PC-9 (cell line): Measurements from ENCODE around the gene HIKESHI. TPM values are rescaled to one million over a fixed set of nuclear protein-coding genes. Genes with fewer than 3 reads are reported as not detected.

Source experiments
- BruUV-seq: library from RNA; stranded (reverse); fragments of 400-500 nt; replicated peaks from 2 replicates; lab custom pipeline; 2021; lab: Mats Ljungman, UMichigan
- CTCF ChIA-PET: fragments of 300-600 bp; sonication (Branson Sonifier 250); formaldehyde crosslinking; loops from one replicate; lab custom pipeline; 2022; ENCODE audit warnings: antibody characterized with exemption; lab: Charles Lee
- POLR2A ChIA-PET: fragments of 300-600 bp; sonication (Branson Sonifier 250); formaldehyde crosslinking; loops from one replicate; lab custom pipeline; 2022; ENCODE audit warnings: antibody characterized with exemption; ENCODE audit not compliant: unreplicated experiment; lab: Charles Lee
- DNase-seq, 2 experiments: peaks; one replicate each; pipeline versions ENCODE4 v3.0.0 to v3.0.0-alpha.2; 2015 to 2022; ENCODE audit warnings: mixed read lengths in 1 of 2
- H2AFZ ChIP-seq: fragments of 200-600 bp; sonication (generic); 2 replicates; pipeline ENCODE4 v1.8.1; 2017; ENCODE audit warnings: antibody characterized with exemption
- H3F3A ChIP-seq: fragments of 200-600 bp; sonication (generic); 2 replicates; pipeline ENCODE4 v1.8.1; 2017; ENCODE audit warnings: antibody characterized with exemption, mild to moderate bottlenecking, low read depth; ENCODE audit not compliant: insufficient read depth
- H3K27ac ChIP-seq: fragments of 200-600 bp; sonication (generic); 2 replicates; pipeline ENCODE4 v1.6.1; 2016; ENCODE audit warnings: mixed run types
- H3K27me3 ChIP-seq: fragments of 200-600 bp; sonication (generic); 2 replicates; pipeline ENCODE4 v1.6.1; 2016; ENCODE audit warnings: low read depth, mixed run types; ENCODE audit not compliant: insufficient read depth
- H3K36me3 ChIP-seq: fragments of 200-600 bp; sonication (generic); 2 replicates; pipeline ENCODE4 v1.6.1; 2016; ENCODE audit warnings: low read depth, mixed run types
- H3K4me1 ChIP-seq: fragments of 200-600 bp; sonication (generic); replicated peaks from 2 replicates; pipeline ENCODE4 v1.6.1; 2016; ENCODE audit warnings: mixed run types; ENCODE audit not compliant: insufficient read depth
- H3K4me2 ChIP-seq: fragments of 200-600 bp; sonication (generic); 2 replicates; pipeline ENCODE4 v1.6.1; 2017; ENCODE audit warnings: mixed run types
- H3K4me3 ChIP-seq: fragments of 200-600 bp; sonication (generic); 2 replicates; pipeline ENCODE4 v1.6.1; 2016; ENCODE audit warnings: mixed run types
- H3K79me2 ChIP-seq: fragments of 200-600 bp; sonication (generic); 2 replicates; pipeline ENCODE4 v1.6.1; 2017; ENCODE audit warnings: low read depth, mixed run types
- H3K9me2 ChIP-seq: fragments of 200-600 bp; sonication (generic); 2 replicates; pipeline ENCODE4 v1.8.1; 2017; ENCODE audit warnings: mild to moderate bottlenecking; ENCODE audit not compliant: insufficient read depth
- H3K9me3 ChIP-seq: fragments of 200-600 bp; sonication (generic); 2 replicates; pipeline ENCODE4 v1.8.1; 2016; ENCODE audit warnings: low read depth; ENCODE audit not compliant: insufficient read depth
- H4K20me1 ChIP-seq: fragments of 200-600 bp; sonication (generic); 2 replicates; pipeline ENCODE4 v1.8.1; 2017; ENCODE audit not compliant: insufficient read depth
- CTCF ChIP-seq: fragments of 200-600 bp; sonication (generic); conservative IDR thresholded peaks from 2 replicates; pipeline ENCODE4 v1.6.1; 2017; ENCODE audit warnings: mixed run types, antibody characterized with exemption, mild to moderate bottlenecking, moderate library complexity
- EZH2 ChIP-seq: fragments of 200-600 bp; sonication (generic); IDR thresholded peaks from 2 replicates; pipeline ENCODE4 v1.8.0; 2017; ENCODE audit warnings: antibody characterized with exemption, low read depth
- intact Hi-C: fragments of 100-400 bp; cut with micrococcal nuclease; formaldehyde crosslinking; loops from one replicate; pipeline ENCODE4 v1.10.0; 2022; ENCODE audit not compliant: unreplicated experiment
- total RNA-seq: library from RNA; stranded (reverse); gene quantifications from 2 replicates; pipeline ENCODE4 v1.2.3, GENCODE V29; 2021

The HIKESHI gene
- total RNA-seq, 1 experiment from 2014 or later = 42.0 TPM

DNA sequence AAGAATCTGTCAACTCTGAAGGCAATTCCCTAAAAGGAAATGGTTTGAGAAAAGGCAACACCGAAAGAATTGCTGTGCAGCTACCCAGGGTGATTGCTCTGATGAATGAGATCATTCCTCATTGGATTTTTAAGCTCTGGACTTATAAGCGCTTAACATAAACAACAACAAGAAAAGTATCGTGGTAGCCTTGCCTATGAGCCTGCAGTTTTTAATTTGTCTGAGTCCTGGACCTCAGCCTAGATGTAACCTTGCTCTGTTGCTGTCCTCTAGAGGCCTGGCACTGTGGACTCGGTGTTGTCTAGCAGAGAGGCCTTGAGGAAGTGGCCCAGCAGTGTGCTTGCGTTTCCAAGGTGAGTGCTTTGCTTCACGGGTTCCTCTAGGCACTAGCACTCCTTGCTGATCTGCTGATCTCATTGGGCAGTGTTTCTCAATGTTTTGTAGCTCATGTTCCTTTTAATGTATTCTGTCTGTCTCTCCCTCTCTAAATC lies 93.1 kb downstream of the HIKESHI start:
- no peaks in the 10 kb centered on the region for H3K4me1 ChIP-seq
- TF ChIP-seq CTCF (no peak), EZH2 (no peak)
- no peak overlapping the region for H3K4me3 ChIP-seq
- no peak overlapping the region for H2AFZ ChIP-seq
- no peaks in the 10 kb centered on the region for H3F3A ChIP-seq
- no peaks in the 10 kb centered on the region; the same call in 1 of the 2 replicates for H4K20me1 ChIP-seq
- DNase-seq = no peak
- H3K79me2 ChIP-seq = no peaks in the 10 kb centered on the region
- intact Hi-C loops = no loop called here
- H3K27me3 ChIP-seq = no peaks in the 10 kb centered on the region
- no peaks in the 10 kb centered on the region for H3K9me3 ChIP-seq
- CTCF ChIA-PET = interaction anchor here (0.6 kb wide), 1 partner anchor 472 kb away, joined by 5 read pairs; no protein-coding TSS in a partner anchor
- no peaks in the 10 kb centered on the region for H3K36me3 ChIP-seq
- no peak overlapping the region for H3K27ac ChIP-seq
- POLR2A ChIA-PET = no interaction called here
- no peaks in the 10 kb centered on the region for H3K9me2 ChIP-seq
- no peak overlapping the region for H3K4me2 ChIP-seq
- BruUV-seq = no TSS peak

Other genes with a start within 250 kb of the HIKESHI start
- gene PICALM, start 233.2 kb upstream of the HIKESHI start, total RNA-seq = 92.3 and 116 TPM in 2 replicates
- gene EED, start 57.5 kb upstream of the HIKESHI start, total RNA-seq = 33.4 and 37.4 TPM in 2 replicates
- gene CCDC81, start 72.6 kb downstream of the HIKESHI start, total RNA-seq = 0.65 and 1.1 TPM in 2 replicates